Small intestine (tissue), 7 donors: ENCODE results near the gene TRMT6. TPM values are rescaled to one million over a fixed set of nuclear protein-coding genes. Genes with fewer than 3 reads are reported as not detected.

Experiments
- DNase-seq, 2 donors: peaks; one replicate each; pipeline versions ENCODE4 v3.0.0 to v3.0.0-alpha.2; 2013
- FAIRE-seq: peaks from 2 replicates; lab custom pipeline; 2012; peaks lifted over from hg19 to GRCh38; lab: Jason Lieb, UNC
- H3K27ac ChIP-seq, 3 donors: one replicate each; pipeline ENCODE4 v1.5.1; 2013; ENCODE audit warnings: low read length in 2 of 3, mild to moderate bottlenecking in 2 of 3, control low read depth in 1 of 3, inconsistent platforms in 1 of 3, low read depth in 1 of 3, moderate library complexity in 1 of 3
- H3K27me3 ChIP-seq, 3 donors: one replicate each; pipeline ENCODE4 v1.6.1; 2013; ENCODE audit warnings: low read length in 3 of 3, inconsistent platforms in 1 of 3; ENCODE audit not compliant: control insufficient read depth in 3 of 3, insufficient read depth in 3 of 3
- H3K36me3 ChIP-seq, 3 donors: one replicate each; pipeline ENCODE4 v1.6.1; 2013; ENCODE audit warnings: low read length in 3 of 3, inconsistent platforms in 1 of 3, low read depth in 1 of 3, mild to moderate bottlenecking in 1 of 3, moderate library complexity in 1 of 3; ENCODE audit not compliant: control insufficient read depth in 3 of 3, insufficient read depth in 2 of 3
- H3K4me1 ChIP-seq, 3 donors: one replicate each; pipeline ENCODE4 v1.6.1; 2013; ENCODE audit warnings: low read length in 2 of 3, inconsistent platforms in 1 of 3, low read depth in 1 of 3, mild to moderate bottlenecking in 1 of 3, moderate library complexity in 1 of 3; ENCODE audit not compliant: control insufficient read depth in 3 of 3, insufficient read depth in 2 of 3
- H3K4me3 ChIP-seq, 3 donors: one replicate each; pipeline ENCODE4 v1.5.1; 2013; ENCODE audit warnings: low read length in 3 of 3, control low read depth in 1 of 3, inconsistent platforms in 1 of 3, low read depth in 1 of 3, mild to moderate bottlenecking in 1 of 3, moderate library complexity in 1 of 3
- H3K9me3 ChIP-seq, 2 donors: one replicate each; pipeline ENCODE4 v1.6.1; 2013; ENCODE audit warnings: low read depth in 1 of 2, low read length in 1 of 2; ENCODE audit not compliant: control insufficient read depth in 2 of 2, insufficient read depth in 1 of 2
- WGBS, 3 donors: extraction: QIAGEN DNeasy Blood & Tissue Kit; methylation state at CpG; one replicate each; pipeline ENCODE4 v1.1.7; 2013; 5-methylcytosine and 5-hydroxymethylcytosine counted together
- polyA plus RNA-seq, 4 donors: library from polyadenylated mRNA; stranded (reverse) in 3 of 4; unstranded in 1 of 4; fragments of 200-250 nt in 3 of 4; fragments of 120-200 nt in 1 of 4; gene quantifications; one replicate each; pipeline versions ENCODE4 v1.2.1 to v1.2.3, GENCODE V29; 2013
- donor health status: healthy with polysubstance abuse.
- donor health status: control.
- donor health status: control.
- donor health status: Bipolar disorder and iron deficiency.
- donor health status: healthy.

The TRMT6 gene
- polyA plus RNA-seq, 4 donors: 6.2 to 10.3 (median 8.6) TPM

GRCh38 chr20:5980720-5981538 is 30.6 kb upstream of the TRMT6 start:
- Histone ChIP-seq H3K27ac (peak overlapping the region in 2 of 3 donors; percentile 71 to 80), H3K27me3 (no peaks in the 10 kb centered on the region), H3K9me3 (no peaks in the 10 kb centered on the region), H3K36me3 (peaks cover 3 to 12% (median 4%) of the 10 kb centered on the region in 3 donors), H3K4me3 (no peak overlapping the region), H3K4me1 (peaks cover 0 to 22% (median 2%) of the 10 kb centered on the region in 3 donors)
- WGBS, 3 donors: 49 to 67% (median 63%) methylated on average over 5 of the region's 5 CpGs
- peak; percentile 55 to 75 for DNase-seq
- no peak for FAIRE-seq

- DNase-seq: peak; percentile 17 to 57
- H3K27ac ChIP-seq: peak overlapping the region in 1 of 3 donors; percentile 80
- WGBS, 3 donors: 88 to 97% (median 91%) methylated on average over 4 of the region's 4 CpGs
- H3K36me3 ChIP-seq: peaks cover 3 to 15% (median 3%) of the 10 kb centered on the region in 3 donors
- no peak for FAIRE-seq
- no peaks in the 10 kb centered on the region for H3K9me3 ChIP-seq
- no peaks in the 10 kb centered on the region for H3K27me3 ChIP-seq
- H3K4me1 ChIP-seq: peaks cover 0 to 22% (median 2%) of the 10 kb centered on the region in 3 donors
- H3K4me3 ChIP-seq: no peak overlapping the region
Measured at GRCh38 chr20:5979801-5980200, 29.5 kb upstream of the TRMT6 start.

- H3K4me3 ChIP-seq: no peak overlapping the region
- peaks cover 3 to 18% (median 3%) of the 10 kb centered on the region in 3 donors for H3K36me3 ChIP-seq
- FAIRE-seq: no peak
- peaks cover 0 to 33% (median 2%) of the 10 kb centered on the region in 3 donors for H3K4me1 ChIP-seq
- H3K27me3 ChIP-seq: no peaks in the 10 kb centered on the region
- WGBS, 3 donors: 98 to 100% (median 98%) methylated on average over 1 of the region's 1 CpG
- no peak for DNase-seq
- H3K9me3 ChIP-seq: no peaks in the 10 kb centered on the region
- H3K27ac ChIP-seq: no peak overlapping the region
Measured at GRCh38 chr20:5977975-5978374, 27.6 kb upstream of the TRMT6 start.

- H3K9me3 ChIP-seq: no peaks in the 10 kb centered on the region
- H3K36me3 ChIP-seq: peaks cover 3 to 18% (median 3%) of the 10 kb centered on the region in 3 donors
- H3K27ac ChIP-seq: no peak overlapping the region
- H3K4me1 ChIP-seq: peaks cover 0 to 40% (median 2%) of the 10 kb centered on the region in 3 donors
- H3K27me3 ChIP-seq: no peaks in the 10 kb centered on the region
- H3K4me3 ChIP-seq: no peak overlapping the region
- no peak for FAIRE-seq
- no peak for DNase-seq
- WGBS, 3 donors: 81 to 87% (median 86%) methylated on average over 2 of the region's 2 CpGs
Measured at GRCh38 chr20:5977223-5977622, 26.9 kb upstream of the TRMT6 start.

- H3K4me3 ChIP-seq: no peak overlapping the region
- no peaks in the 10 kb centered on the region for H3K9me3 ChIP-seq
- peaks cover 3 to 18% (median 3%) of the 10 kb centered on the region in 3 donors for H3K36me3 ChIP-seq
- 86 to 91% (median 91%) methylated on average over 2 of the region's 2 CpGs for WGBS, 3 donors
- no peak for DNase-seq
- peaks cover 0 to 29% (median 0%) of the 10 kb centered on the region in 3 donors for H3K4me1 ChIP-seq
- H3K27me3 ChIP-seq: no peaks in the 10 kb centered on the region
- H3K27ac ChIP-seq: no peak overlapping the region
- FAIRE-seq: no peak
Measured at GRCh38 chr20:5975778-5976177, 25.4 kb upstream of the TRMT6 start.

- no peak for DNase-seq
- Histone ChIP-seq H3K27me3 (no peaks in the 10 kb centered on the region), H3K4me1 (peaks cover 0 to 22% (median 0%) of the 10 kb centered on the region in 3 donors), H3K36me3 (peaks cover 3 to 15% (median 3%) of the 10 kb centered on the region in 3 donors), H3K9me3 (no peaks in the 10 kb centered on the region), H3K4me3 (no peak overlapping the region), H3K27ac (no peak overlapping the region)
- WGBS, 3 donors: 96 to 100% (median 99%) methylated on average over 1 of the region's 1 CpG
- FAIRE-seq: no peak
Measured at GRCh38 chr20:5974531-5974930, 24.2 kb upstream of the TRMT6 start.

- no peak for DNase-seq
- 87 to 97% (median 89%) methylated on average over 4 of the region's 4 CpGs for WGBS, 3 donors
- Histone ChIP-seq H3K4me1 (peaks cover 0 to 21% (median 0%) of the 10 kb centered on the region in 3 donors), H3K36me3 (peaks cover 1 to 15% (median 3%) of the 10 kb centered on the region in 3 donors), H3K27ac (peak overlapping the region in 1 of 3 donors; percentile 87), H3K9me3 (no peaks in the 10 kb centered on the region), H3K4me3 (no peak overlapping the region), H3K27me3 (no peaks in the 10 kb centered on the region)
- no peak for FAIRE-seq
Measured at GRCh38 chr20:5973971-5974370, 23.6 kb upstream of the TRMT6 start.

- Histone ChIP-seq H3K4me3 (no peak overlapping the region), H3K36me3 (peaks cover 0 to 12% (median 3%) of the 10 kb centered on the region in 3 donors), H3K4me1 (peaks cover 0 to 21% (median 0%) of the 10 kb centered on the region in 3 donors), H3K9me3 (no peaks in the 10 kb centered on the region), H3K27ac (peak overlapping the region in 1 of 3 donors; percentile 87), H3K27me3 (no peaks in the 10 kb centered on the region)
- FAIRE-seq: no peak
- DNase-seq: peak; percentile 39 to 81
- WGBS, 3 donors: 38 to 70% (median 52%) methylated on average over 2 of the region's 2 CpGs
Measured at GRCh38 chr20:5973172-5973571, 22.8 kb upstream of the TRMT6 start.
